HG02884 (cell line): Measurements from ENCODE around the gene CHN2.

Source experiments
- ATAC-seq: cut with Tn5 transposase; IDR thresholded peaks from one replicate; pipeline ENCODE4 v1.9.1; 2021; ENCODE audit warnings: mild to moderate bottlenecking, moderate library complexity; ENCODE audit not compliant: unreplicated experiment

CHN2 gene

GRCh38 chr7:29278337-29279069, 83.9 kb downstream of the CHN2 start:
- no peak for ATAC-seq

DNA sequence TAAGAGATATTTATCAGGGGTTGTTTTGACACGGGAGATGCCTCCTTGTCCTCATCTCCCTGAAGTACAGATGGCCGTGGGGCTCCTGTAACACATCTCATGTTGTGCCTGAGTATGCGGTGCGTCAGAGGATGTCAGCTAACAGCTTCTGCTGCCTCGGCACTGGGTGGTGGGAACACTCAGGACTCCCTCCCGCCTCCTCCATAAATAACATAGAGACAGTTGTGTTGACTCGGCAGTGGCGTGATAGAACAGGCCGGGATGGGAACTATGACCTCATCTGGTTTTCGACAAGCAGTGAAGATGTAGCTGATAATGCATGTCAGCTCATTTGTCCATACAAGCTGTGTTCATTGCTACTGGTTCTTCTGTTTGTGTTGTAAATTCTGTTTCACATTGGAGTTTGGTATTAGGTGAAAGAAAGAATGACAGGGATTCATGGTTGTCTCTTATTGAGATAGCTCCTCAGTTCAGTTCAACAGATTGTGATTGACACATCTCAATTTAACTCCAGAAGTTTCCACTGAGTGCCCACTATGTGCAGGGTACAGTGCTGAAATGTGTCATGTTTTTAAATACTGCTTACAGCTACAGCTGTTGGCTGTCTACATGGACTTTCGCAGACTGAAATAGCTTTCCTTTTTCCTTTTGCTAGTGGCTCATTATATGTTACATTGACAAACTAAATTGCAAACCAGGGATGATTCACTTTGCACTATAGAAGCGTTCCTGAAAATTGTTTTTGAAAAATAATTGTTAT, 87.4 kb downstream of the CHN2 start:
- no peak for ATAC-seq

- ATAC-seq = no peak
Observed at GRCh38 chr7:29282819-29283414, 88.3 kb downstream of the CHN2 start.

DNA sequence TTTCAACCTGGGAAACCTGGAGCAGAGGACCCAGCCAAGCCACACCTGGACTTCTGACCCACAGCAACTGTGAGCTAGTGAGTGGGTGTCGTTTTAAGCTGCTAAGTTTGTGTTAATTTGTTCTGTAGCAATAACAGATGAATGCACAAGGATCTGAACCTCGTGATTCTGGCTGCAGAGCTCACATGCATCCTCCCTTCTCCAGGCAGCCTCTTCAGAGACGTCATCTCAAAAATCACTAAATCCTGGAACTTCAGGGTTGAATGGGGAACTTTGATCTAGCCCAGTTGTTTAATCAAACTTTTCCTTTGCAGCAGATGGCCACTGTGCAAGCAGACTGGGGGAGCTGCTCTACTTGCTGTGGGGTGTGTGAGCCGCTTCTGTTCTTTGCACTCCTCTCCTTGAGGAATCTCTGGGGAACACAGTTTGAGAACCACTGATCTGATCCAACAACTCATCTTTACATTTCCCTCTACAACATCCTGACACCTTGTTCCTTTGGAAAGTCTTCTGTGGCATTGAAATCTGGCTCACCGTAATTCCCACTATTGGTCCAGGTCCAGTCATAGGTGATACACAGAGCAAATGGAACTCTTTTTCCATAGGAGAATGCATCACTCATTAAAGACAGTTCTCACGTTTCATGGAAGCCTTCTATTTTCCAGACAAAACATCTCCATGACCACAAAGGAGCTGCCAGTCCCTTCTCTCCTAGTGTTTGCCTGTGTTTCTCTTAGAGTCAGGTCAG, 90.3 kb downstream of the CHN2 start:
- ATAC-seq = no peak

GRCh38 chr7:29285444-29285793, 90.8 kb downstream of the CHN2 start:
- peak; percentile 61 for ATAC-seq

DNA sequence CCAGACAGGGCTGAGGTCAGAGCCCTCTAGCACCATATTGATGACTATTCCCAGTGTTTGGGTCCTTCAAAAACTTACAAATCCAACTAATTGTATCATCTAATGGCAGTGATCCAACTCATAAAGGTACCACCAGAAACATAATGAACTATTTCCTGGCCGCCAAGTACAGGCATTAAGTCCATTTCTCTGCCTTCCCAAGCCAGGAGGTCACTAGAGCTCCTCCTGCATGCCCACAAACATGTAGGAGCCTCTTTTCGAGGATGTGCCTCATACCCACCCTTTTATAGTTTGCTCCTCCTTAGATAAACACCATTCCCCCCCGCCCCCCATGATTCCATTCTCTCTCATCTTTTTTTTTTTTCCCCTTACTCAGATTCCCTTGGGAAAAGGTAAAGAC, 91.3 kb downstream of the CHN2 start:
- no peak for ATAC-seq

GRCh38 chr7:29287366-29287765, 92.8 kb downstream of the CHN2 start:
- no peak for ATAC-seq

- ATAC-seq = no peak
Observed at GRCh38 chr7:29288181-29289091, 93.9 kb downstream of the CHN2 start.

- ATAC-seq = peak; percentile 77
Observed at GRCh38 chr7:29289156-29290021, 94.8 kb downstream of the CHN2 start.

GRCh38 chr7:29290829-29291228, 96.3 kb downstream of the CHN2 start:
- no peak for ATAC-seq

DNA sequence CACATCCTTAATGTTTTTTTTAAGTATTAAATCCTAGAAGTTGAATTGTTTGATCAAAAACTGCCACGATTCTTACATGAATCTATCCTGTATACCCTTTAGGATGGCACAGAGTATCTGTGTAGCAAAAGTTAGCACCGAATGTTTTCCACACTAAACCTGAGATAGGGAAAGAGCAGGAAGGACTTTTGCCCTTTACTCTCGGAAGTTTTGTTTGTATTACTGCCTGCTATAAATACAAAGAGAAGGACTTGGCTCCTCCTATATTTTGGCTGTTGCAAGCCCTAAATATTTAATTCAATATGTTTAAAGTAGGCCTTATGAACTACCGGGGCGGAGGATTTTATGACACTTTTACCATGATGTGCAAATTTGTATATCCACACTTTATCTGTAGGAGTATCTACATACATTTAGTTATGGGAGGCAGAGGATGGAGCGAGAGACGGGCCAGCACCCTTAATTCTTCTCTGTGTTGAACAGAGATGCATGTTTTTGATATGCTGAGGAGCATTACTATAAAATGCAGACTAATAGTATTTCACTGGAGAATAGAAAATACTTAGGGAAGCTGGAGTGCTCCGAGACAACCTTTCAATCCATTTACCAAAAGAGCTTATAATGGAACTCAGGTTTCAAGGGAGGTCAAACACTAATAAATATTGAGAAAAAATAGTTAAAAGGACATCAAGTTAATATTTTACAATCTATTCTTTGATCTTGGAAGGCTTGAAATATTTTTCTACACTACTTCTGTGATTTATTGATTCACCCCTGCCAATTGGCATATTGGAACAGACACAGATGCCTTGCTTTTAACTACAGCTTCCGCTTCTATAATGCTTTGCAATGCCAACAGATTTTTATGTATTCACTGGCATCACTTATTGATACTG, 97.4 kb downstream of the CHN2 start:
- ATAC-seq = no peak

DNA sequence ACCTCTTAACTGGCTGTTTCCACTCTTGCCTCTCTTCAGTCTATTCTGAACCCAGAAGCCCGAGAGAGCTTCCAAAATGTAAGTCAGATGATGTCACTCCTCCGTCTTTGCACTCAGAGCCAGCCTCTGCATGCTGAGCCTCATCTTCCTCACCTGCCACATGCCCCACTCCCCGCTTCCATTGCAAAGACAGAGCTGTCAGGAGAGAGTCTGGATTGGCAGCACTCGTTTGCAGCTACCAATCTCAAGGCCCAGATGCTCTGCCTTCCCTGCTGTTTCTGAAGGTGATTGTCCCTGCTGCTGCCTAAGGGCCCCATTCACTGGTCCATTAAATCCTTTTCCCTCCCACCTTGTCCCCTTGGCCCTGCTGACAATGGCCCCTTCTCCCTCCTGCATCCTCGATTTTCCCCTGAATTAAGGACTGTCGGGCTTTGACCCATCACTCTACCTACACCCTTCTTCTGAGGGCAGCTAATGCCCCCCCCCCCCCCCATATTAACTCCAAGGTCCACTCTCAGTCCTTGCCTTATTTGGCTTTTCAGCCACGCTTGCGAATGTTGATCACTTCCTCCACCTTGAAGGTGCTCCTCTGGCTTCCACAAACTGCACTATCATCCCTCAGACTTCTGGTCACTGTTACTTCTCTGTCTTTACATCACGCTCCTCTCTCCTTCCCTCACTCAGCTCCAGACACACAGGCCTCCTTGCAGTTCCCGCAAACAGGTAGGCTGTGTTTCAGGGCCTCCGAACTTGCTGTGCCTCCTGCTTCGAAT, 98.5 kb downstream of the CHN2 start:
- ATAC-seq = no peak

GRCh38 chr7:29296421-29296820, 101.8 kb downstream of the CHN2 start:
- no peak for ATAC-seq

- no peak for ATAC-seq
Observed at GRCh38 chr7:29297194-29297890, 102.8 kb downstream of the CHN2 start.

DNA sequence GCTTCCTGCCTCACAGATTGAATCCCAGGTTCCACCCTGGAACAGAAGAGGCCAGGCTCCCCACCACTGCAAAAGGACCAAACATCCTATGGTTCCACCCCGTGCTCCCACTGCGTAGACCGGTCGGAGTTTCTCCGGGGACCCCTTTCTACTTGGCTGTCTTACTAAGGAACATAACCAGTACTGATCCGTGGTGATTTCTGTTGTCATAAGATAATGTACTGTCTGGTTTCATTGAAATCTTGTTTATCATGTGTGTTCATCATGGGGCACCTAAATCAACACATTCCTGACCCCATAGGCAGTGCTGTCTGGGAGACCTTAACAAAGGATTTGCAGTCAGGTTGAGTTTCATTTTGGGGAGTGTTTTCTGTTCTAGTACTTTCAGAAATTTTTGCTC, 104.5 kb downstream of the CHN2 start:
- ATAC-seq = no peak

DNA sequence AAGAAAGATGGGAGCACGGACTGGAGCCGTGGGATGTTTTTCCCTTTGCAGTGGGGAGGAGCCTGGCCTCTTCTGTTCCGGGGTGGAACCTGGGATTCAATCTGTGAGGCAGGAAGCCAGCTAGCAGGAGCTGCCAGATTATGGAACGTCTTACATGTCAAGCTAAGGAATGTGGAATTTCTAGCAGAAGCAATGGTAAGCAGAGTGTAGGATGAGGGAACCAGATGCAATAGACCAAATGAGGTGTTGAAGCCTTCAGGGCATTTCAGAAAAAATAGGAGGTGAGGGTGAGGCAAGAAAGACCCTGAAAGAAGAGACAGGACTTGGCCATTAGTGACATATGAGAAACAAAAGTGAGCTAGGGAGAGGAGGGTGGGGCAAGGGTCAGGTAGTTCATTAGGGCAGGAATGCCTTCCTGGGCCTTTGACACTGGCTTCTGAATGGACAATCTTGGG, 105.5 kb downstream of the CHN2 start:
- ATAC-seq = no peak

DNA sequence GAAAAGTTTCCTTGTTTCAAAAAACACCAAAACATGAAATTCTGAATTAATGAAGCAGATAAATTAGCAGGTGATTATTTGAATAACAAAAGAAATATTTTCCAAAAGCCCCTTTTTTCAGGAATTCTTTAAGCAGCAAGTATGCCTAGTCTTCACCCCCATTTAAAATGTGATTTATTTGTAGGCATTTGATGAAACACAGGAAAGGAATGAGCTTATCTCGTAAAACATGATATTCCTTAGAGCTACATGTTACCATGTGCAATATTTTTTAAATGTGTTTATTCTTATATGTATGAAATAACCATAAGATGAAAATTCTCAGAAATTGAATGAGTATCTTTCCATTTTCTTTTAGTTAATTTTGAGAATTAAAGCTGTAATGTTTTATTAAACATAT, 106.1 kb downstream of the CHN2 start:
- ATAC-seq = no peak
